H9 (cell line): ENCODE measurements around the gene PRG2. TPM values are rescaled to one million over a fixed set of nuclear protein-coding genes. Genes with fewer than 3 reads are reported as not detected.

Source experiments
- DNase-seq: peaks from one replicate; pipeline ENCODE4 v3.0.0-alpha.2; 2017
- H2AFZ ChIP-seq: one replicate; pipeline ENCODE4 v1.6.1; 2013; ENCODE audit warnings: mild to moderate bottlenecking, low read length, control low read depth, moderate library complexity
- H2AK5ac ChIP-seq: 2 replicates; pipeline ENCODE4 v1.6.1; 2013; ENCODE audit warnings: low read length, control low read depth, mixed read lengths; ENCODE audit not compliant: insufficient read length
- H2BK120ac ChIP-seq: one replicate; pipeline ENCODE4 v1.6.1; 2013; ENCODE audit warnings: low read depth, mild to moderate bottlenecking, low read length, control low read depth, inconsistent platforms; ENCODE audit not compliant: poor library complexity, severe bottlenecking
- H2BK12ac ChIP-seq: 2 replicates; pipeline ENCODE4 v1.6.1; 2013; ENCODE audit warnings: low read length, control low read depth, mixed read lengths, low read depth; ENCODE audit not compliant: insufficient read length
- H2BK15ac ChIP-seq: 2 replicates; pipeline ENCODE4 v1.6.1; 2013; ENCODE audit warnings: low read depth, low read length, control low read depth
- H2BK20ac ChIP-seq: one replicate; pipeline ENCODE4 v1.6.1; 2013; ENCODE audit warnings: low read depth, mild to moderate bottlenecking, low read length, control low read depth, inconsistent platforms; ENCODE audit not compliant: poor library complexity, severe bottlenecking
- H2BK5ac ChIP-seq: 2 replicates; pipeline ENCODE4 v1.6.1; 2013; ENCODE audit warnings: low read length, control low read depth, mixed read lengths; ENCODE audit not compliant: insufficient read length
- H3K14ac ChIP-seq: 2 replicates; pipeline ENCODE4 v1.6.1; 2013; ENCODE audit warnings: low read length, control low read depth; ENCODE audit not compliant: insufficient read depth
- H3K18ac ChIP-seq: 2 replicates; pipeline ENCODE4 v1.6.1; 2013; ENCODE audit warnings: low read depth, mild to moderate bottlenecking, mixed read lengths, low read length, control low read depth; ENCODE audit not compliant: insufficient read length
- H3K23ac ChIP-seq: 2 replicates; pipeline ENCODE4 v1.6.1; 2013; ENCODE audit warnings: low read length, control low read depth, mixed read lengths, low read depth; ENCODE audit not compliant: insufficient read length
- H3K23me2 ChIP-seq: 2 replicates; pipeline ENCODE4 v1.6.1; 2013; ENCODE audit warnings: low read depth, mild to moderate bottlenecking, mixed read lengths, low read length, control low read depth; ENCODE audit not compliant: insufficient read length, poor library complexity, severe bottlenecking
- H3K27ac ChIP-seq: 2 replicates; pipeline ENCODE4 v1.5.1; 2013; ENCODE audit warnings: low read length, control low read depth, mixed read lengths, low read depth; ENCODE audit not compliant: insufficient read length
- H3K27me3 ChIP-seq: 2 replicates; pipeline ENCODE4 v1.6.1; 2013; ENCODE audit warnings: low read length, control low read depth, inconsistent platforms; ENCODE audit not compliant: insufficient read depth
- H3K4ac ChIP-seq: 2 replicates; pipeline ENCODE4 v1.6.1; 2013; ENCODE audit warnings: low read depth, mild to moderate bottlenecking, control low read depth, inconsistent platforms, low read length, moderate library complexity
- H3K4me1 ChIP-seq: 2 replicates; pipeline ENCODE4 v1.6.1; 2013; ENCODE audit warnings: low read length, control low read depth, inconsistent platforms; ENCODE audit not compliant: insufficient read depth
- H3K4me2 ChIP-seq: 2 replicates; pipeline ENCODE4 v1.6.1; 2013; ENCODE audit warnings: low read length, control low read depth, mixed read lengths; ENCODE audit not compliant: insufficient read length, insufficient read depth
- H3K56ac ChIP-seq: 2 replicates; pipeline ENCODE4 v1.6.1; 2013; ENCODE audit warnings: low read depth, mild to moderate bottlenecking, mixed read lengths, low read length, control low read depth; ENCODE audit not compliant: insufficient read length
- H3K79me1 ChIP-seq: 2 replicates; pipeline ENCODE4 v1.6.1; 2013; ENCODE audit warnings: low read depth, mild to moderate bottlenecking, moderate library complexity, low read length, control low read depth, inconsistent platforms; ENCODE audit not compliant: insufficient read depth, poor library complexity, severe bottlenecking
- H3K79me2 ChIP-seq: 2 replicates; pipeline ENCODE4 v1.6.1; 2013; ENCODE audit warnings: low read length, control low read depth, inconsistent platforms; ENCODE audit not compliant: insufficient read depth
- H3K9ac ChIP-seq: 2 replicates; pipeline ENCODE4 v1.6.1; 2013; ENCODE audit warnings: low read length, control low read depth, mixed read lengths; ENCODE audit not compliant: insufficient read length; ENCODE audit errors: extremely low read depth
- H3K9me3 ChIP-seq: one replicate; pipeline ENCODE4 v1.6.1; 2013; ENCODE audit warnings: low read depth, low read length, inconsistent platforms; ENCODE audit not compliant: control insufficient read depth
- H3T11ph ChIP-seq: one replicate; pipeline ENCODE4 v1.6.1; 2013; ENCODE audit warnings: mild to moderate bottlenecking, low read length, control low read depth, inconsistent platforms
- H4K20me1 ChIP-seq: one replicate; pipeline ENCODE4 v1.6.1; 2013; ENCODE audit not compliant: control insufficient read depth, insufficient read length, insufficient read depth
- H4K5ac ChIP-seq: 2 replicates; pipeline ENCODE4 v1.6.1; 2013; ENCODE audit warnings: low read depth, mild to moderate bottlenecking, mixed read lengths, low read length, control low read depth; ENCODE audit not compliant: insufficient read length
- H4K8ac ChIP-seq: replicated peaks from 2 replicates; pipeline ENCODE4 v1.6.1; 2013; ENCODE audit warnings: low read length, control low read depth, mixed read lengths, low read depth; ENCODE audit not compliant: insufficient read length
- H4K91ac ChIP-seq: 2 replicates; pipeline ENCODE4 v1.6.1; 2013; ENCODE audit warnings: low read depth, mild to moderate bottlenecking, moderate library complexity, mixed read lengths, low read length, control low read depth; ENCODE audit not compliant: insufficient read length
- H3K27ac Mint-ChIP-seq, 3 experiments: 2 replicates in 2 of 3; 3 replicates in 1 of 3; pipeline ENCODE4 v1.8.0; 2020 to 2021; ENCODE audit warnings: mixed read lengths in 3 of 3, mild to moderate bottlenecking in 1 of 3, moderate library complexity in 1 of 3
- H3K27me3 Mint-ChIP-seq: 2 replicates; pipeline ENCODE4 v1.8.0; 2021; ENCODE audit warnings: low read depth, mild to moderate bottlenecking, moderate library complexity, mixed read lengths
- H3K36me3 Mint-ChIP-seq, 3 experiments: 2 replicates in 2 of 3; 3 replicates in 1 of 3; pipeline ENCODE4 v1.8.0; 2020 to 2021; ENCODE audit warnings: low read depth in 3 of 3, mixed read lengths in 3 of 3; ENCODE audit not compliant: insufficient read depth in 1 of 3
- H3K4me1 Mint-ChIP-seq, 2 experiments: 2 replicates each; pipeline ENCODE4 v1.8.0; 2020; ENCODE audit warnings: mixed read lengths in 2 of 2
- H3K4me3 Mint-ChIP-seq, 2 experiments: 2 replicates in 1 of 2; 3 replicates in 1 of 2; pipeline ENCODE4 v1.8.0; 2020 to 2021; ENCODE audit warnings: mild to moderate bottlenecking in 2 of 2, mixed read lengths in 2 of 2, moderate library complexity in 1 of 2
- H3K9me3 Mint-ChIP-seq, 2 experiments: 2 replicates in 1 of 2; 3 replicates in 1 of 2; pipeline ENCODE4 v1.8.0; 2020; ENCODE audit warnings: mild to moderate bottlenecking in 2 of 2, mixed read lengths in 2 of 2, moderate library complexity in 1 of 2
- CTCF ChIP-seq: fragments of 200-600 bp; sonication (generic); conservative IDR thresholded peaks from 3 replicates; pipeline ENCODE4 v1.8.0; 2021; ENCODE audit warnings: antibody characterized with exemption, mild to moderate bottlenecking
- WGBS: extraction: QIAGEN DNeasy Blood & Tissue Kit; methylation state at CpG from one replicate; pipeline ENCODE4 v1.1.7; 2013; ENCODE audit warnings: missing lambda C conversion rate, low lambda C conversion rate, mixed read lengths; ENCODE audit not compliant: insufficient read length; ENCODE audit errors: extremely low coverage; 5-methylcytosine and 5-hydroxymethylcytosine counted together
- total RNA-seq: library from RNA; stranded (reverse); gene quantifications from 2 replicates; pipeline ENCODE4 v1.2.1, GENCODE V29; 2021

The PRG2 gene
- total RNA-seq, 1 experiment from 2014 or later, result not detected

GRCh38 chr11:57342702-57343101 lies 47.7 kb downstream of the PRG2 start:
- no peak overlapping the region for H3K56ac ChIP-seq
- no peak overlapping the region for H3K23ac ChIP-seq
- no peak overlapping the region for H2BK120ac ChIP-seq
- no peaks in the 10 kb centered on the region for H3K79me2 ChIP-seq
- no peak overlapping the region for H3K4ac ChIP-seq
- Mint-ChIP-seq H3K36me3 (no peaks in the 10 kb centered on the region), H3K4me3 (peak overlapping the region in 1 of 2 experiments; percentile 12; a peak in 2 of 5 replicates), H3K27ac (no peak overlapping the region), H3K27me3 (peaks cover 33% of the 10 kb centered on the region), H3K9me3 (no peaks in the 10 kb centered on the region), H3K4me1 (peaks cover 46 to 58% of the 10 kb centered on the region in 2 experiments)
- H3K23me2 ChIP-seq, result no peaks in the 10 kb centered on the region
- no peaks in the 10 kb centered on the region for H3K27me3 ChIP-seq
- H3K4me1 ChIP-seq, result 0 out of 2 replicates have a peak, but pooled peaks cover 3% of the 10 kb centered on the region
- H2BK12ac ChIP-seq, result no peak overlapping the region
- no peak overlapping the region for H3K4me2 ChIP-seq
- H3K79me1 ChIP-seq, result no peaks in the 10 kb centered on the region
- H3K9me3 ChIP-seq, result no peaks in the 10 kb centered on the region
- no peak overlapping the region for H4K8ac ChIP-seq
- H4K91ac ChIP-seq, result no peak overlapping the region
- WGBS, result no CpG with 5 or more reads among the region's 11 CpGs
- no peak overlapping the region for H3K14ac ChIP-seq
- no peak overlapping the region for H2BK15ac ChIP-seq
- no peak overlapping the region for H2AK5ac ChIP-seq
- H4K5ac ChIP-seq, result no peak overlapping the region
- H3K27ac ChIP-seq, result no peak overlapping the region
- H2BK20ac ChIP-seq, result no peak overlapping the region
- H2AFZ ChIP-seq, result no peak overlapping the region
- no peaks in the 10 kb centered on the region for H4K20me1 ChIP-seq
- DNase-seq, result no peak
- TF ChIP-seq CTCF, result no peak
- H3K9ac ChIP-seq, result no peak overlapping the region
- H3T11ph ChIP-seq, result no peak overlapping the region
- H3K18ac ChIP-seq, result no peak overlapping the region
- H2BK5ac ChIP-seq, result no peak overlapping the region
